ENCODE results near the gene WWC1. TPM values are rescaled to one million over a fixed set of nuclear protein-coding genes. Genes with fewer than 3 reads are reported as not detected.

The WWC1 gene
- total RNA-seq, 1 donor from 2014 or later = 0.33 TPM

DNA sequence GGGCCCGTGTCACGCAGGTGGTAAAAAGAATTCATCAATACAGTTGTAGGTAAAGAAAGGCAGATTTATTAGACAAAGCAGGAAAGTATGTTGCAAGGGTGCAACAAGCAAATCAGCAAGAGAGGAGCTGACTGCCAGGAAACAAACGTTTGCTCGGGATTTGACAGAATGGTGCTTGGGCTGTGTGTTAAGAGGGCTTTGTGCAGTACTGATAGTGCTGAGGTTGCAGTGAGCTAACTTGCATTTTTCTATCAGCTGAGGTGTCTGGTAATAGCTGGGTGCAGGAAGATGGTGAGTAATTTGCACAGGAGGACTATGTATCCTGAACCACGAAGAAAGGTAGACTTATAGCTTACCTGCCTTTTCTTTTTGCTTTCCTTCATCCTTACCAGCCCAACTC, 190.9 kb downstream of the WWC1 start:
- DNase-seq (ENCODE audit: low read depth, low spot score) = no peak

DNA sequence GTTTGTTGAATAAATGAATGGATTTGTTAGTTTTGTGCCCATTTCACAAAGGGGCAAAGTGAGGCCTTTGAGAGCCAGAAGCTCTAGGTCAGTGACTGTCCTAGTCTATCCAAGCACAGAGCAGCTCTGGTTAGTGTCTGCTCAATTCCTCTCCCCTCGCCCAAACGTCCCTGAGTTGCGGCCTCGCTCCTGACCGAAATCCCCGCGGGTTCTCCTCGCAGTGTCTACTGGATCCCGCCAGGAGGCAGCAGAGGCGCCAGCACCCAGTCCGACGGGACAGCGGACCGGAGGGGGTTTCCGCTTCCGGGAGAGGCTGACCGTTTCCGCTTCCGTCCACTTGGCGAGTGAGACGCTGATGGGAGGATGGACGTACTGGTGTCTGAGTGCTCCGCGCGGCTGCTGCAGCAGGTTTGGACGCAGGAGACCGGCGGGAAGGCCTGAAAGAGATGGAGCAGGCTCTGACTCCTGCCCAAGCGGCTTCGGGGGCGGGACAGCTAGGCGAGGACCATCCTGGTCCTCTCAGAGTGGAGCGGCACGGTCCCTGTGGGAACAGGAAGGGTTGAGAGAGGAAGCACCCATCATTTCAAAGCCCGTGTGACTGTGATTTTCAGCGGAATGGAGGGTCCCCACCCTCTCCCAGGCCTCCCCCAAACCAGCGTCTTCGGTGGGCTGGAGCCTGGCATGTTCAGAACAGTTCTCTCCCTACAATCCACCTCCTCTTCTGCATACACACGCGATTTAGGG, 194.9 kb downstream of the WWC1 start, which contains the start of gene RARS1:
TSS of gene RARS1 (plus strand) at position 336 of the 744 bp plus-strand sequence. CDS start at position 364, 28 bp downstream.
- peak; percentile 75 for DNase-seq (ENCODE audit: low read depth, low spot score)

DNA sequence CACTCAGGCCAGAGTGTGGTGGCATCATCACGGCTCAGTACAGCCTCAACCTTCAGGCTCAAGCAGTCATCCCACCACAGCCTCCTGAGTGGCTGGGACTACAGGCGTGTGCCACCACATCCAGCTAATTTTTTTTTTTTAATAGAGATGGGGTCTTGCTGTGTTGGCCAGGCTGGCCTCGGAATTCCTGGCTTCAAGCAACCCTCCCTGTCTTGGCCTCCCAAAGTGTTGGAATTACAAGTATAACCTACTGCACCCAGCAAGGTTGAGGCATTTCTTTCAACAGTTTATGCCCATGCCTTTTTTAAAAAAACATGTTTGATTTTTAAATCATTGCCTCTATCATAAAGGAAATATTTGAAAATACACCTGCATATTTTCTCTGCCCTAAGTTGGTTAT, 197.6 kb downstream of the WWC1 start:
- DNase-seq (ENCODE audit: low read depth, low spot score) = no peak

DNA sequence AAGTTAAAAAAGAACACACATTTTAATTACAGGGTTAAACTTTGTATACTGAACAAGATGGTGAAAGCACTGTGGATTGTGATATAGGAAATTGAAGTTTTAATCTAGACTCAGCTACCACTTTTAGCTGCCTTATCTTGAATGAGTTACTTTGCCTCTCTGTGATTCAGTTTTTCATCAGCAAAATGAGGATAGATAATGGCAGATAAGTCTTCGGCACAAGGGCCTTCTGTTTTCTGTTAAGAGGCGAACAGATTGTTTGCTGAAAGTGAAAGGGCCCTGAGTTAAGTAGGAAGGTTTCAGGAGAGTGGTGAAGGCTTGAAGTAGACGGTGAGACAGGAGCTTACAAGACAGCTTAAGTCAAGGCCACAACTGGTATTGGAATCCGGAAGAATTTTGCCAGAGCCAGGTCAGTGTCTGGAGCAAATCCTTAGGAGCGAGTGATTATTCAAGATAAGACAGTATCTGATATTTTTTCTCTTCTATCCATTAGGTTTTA, 202.7 kb downstream of the WWC1 start:
- no peak for DNase-seq (ENCODE audit: low read depth, low spot score)

DNA sequence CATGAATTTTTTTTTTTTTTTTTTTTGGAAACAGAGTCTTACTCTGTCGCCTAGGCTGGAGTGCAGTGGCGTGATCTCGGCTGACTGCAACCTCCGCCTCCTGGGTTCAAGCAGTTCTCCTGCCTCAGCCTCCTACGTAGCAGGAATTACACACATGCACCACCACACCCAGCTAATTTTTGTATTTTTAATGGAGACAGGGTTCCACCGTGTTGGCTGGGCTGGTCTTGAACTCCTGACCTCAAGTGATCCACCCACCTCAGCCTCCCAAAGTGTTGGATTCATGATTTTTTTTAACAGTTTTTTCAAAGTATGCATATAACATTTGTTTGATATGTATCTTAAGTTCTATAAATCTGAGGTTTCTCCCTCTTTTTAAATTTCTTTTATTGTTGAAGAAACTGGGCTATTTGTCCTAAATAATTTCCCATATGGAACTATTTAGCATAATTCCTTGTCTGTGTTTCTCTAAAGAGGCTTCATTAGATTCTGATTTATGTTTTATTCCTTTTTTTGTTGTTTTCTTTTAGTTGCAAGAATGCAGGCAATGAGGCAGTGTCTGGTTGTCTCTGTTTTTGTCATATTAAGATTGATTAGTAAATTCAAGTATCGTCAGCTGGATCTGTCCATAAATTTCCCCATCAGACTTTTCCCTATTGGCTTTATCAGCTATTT, 211.3 kb downstream of the WWC1 start:
- no peak for DNase-seq (ENCODE audit: low read depth, low spot score)

DNA sequence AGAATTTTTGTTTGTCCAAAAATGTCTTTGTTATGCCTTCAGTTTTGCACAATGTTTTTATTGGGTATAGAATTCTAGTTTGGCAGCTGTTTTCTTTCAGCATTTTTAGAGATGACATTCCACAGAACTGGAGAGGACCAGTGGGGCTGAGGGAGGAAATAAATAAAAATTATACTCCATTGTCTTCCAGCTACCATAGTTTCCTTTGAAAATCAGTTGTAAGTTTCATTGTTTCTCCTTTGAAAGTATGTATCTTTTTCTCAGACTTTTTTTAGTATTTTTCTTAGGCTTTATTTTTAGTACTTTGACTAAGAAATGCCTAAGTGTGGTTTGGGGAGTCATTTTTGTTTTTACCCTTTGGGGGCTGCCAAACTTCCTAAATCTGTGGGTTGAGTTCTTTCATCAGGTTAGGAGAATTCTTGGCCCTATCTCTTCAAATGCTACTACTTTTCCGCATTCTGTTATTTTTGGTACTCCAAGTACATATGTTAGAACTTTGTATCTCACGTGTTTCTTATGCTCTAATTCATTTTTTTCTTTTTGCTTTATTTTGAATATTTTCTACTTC, 222.5 kb downstream of the WWC1 start:
- DNase-seq (ENCODE audit: low read depth, low spot score) = no peak

Other genes starting within 250 kb of the WWC1 start
- gene RARS1, start 194.8 kb downstream of the WWC1 start, total RNA-seq = 137 and 148 TPM in 2 replicates
- gene FBLL1, start 237.7 kb downstream of the WWC1 start, total RNA-seq = 0.39 and 0.86 TPM in 2 replicates

All from pulmonary artery endothelial cell (primary cell).